ENCODE results near the gene ROPN1B. TPM values are rescaled to one million over a fixed set of nuclear protein-coding genes. Genes with fewer than 3 reads are reported as not detected.

ROPN1B gene
- total RNA-seq, 1 donor from 2014 or later, result not detected

- H3K27ac ChIP-seq (ENCODE audit: low read depth, low read length), result no peak overlapping the region
- H3K9me3 ChIP-seq (ENCODE audit: control insufficient read depth in 3 of 3, low read length in 3 of 3), result no peaks in the 10 kb centered on the region
- H3K4me3 ChIP-seq (ENCODE audit: low read length in 3 of 3), result no peak overlapping the region
- H3K27me3 ChIP-seq (ENCODE audit: control insufficient read depth in 3 of 3, insufficient read depth in 3 of 3, low read length in 3 of 3), result no peaks in the 10 kb centered on the region
- no peak overlapping the region for H3K9ac ChIP-seq (ENCODE audit: low read depth in 1 of 3, low read length in 3 of 3)
- H3K4me1 ChIP-seq (ENCODE audit: control insufficient read depth in 3 of 3, insufficient read depth in 3 of 3, low read length in 3 of 3), result peaks cover 6 to 9% (median 6%) of the 10 kb centered on the region in 3 donors
- H3K36me3 ChIP-seq (ENCODE audit: control insufficient read depth in 3 of 3, insufficient read depth in 3 of 3, low read length in 3 of 3), result peaks cover 26 to 39% (median 28%) of the 10 kb centered on the region in 3 donors
These were observed 35.2 kb downstream of the ROPN1B start for GRCh38 chr3:126004217-126004616.

- Histone ChIP-seq H3K4me1 (ENCODE audit: control insufficient read depth in 3 of 3, insufficient read depth in 3 of 3, low read length in 3 of 3) (peaks cover 6 to 9% (median 6%) of the 10 kb centered on the region in 3 donors), H3K36me3 (ENCODE audit: control insufficient read depth in 3 of 3, insufficient read depth in 3 of 3, low read length in 3 of 3) (peaks cover 26 to 40% (median 28%) of the 10 kb centered on the region in 3 donors), H3K9me3 (ENCODE audit: control insufficient read depth in 3 of 3, low read length in 3 of 3) (no peaks in the 10 kb centered on the region), H3K27ac (ENCODE audit: low read depth, low read length) (no peak overlapping the region), H3K27me3 (ENCODE audit: control insufficient read depth in 3 of 3, insufficient read depth in 3 of 3, low read length in 3 of 3) (no peaks in the 10 kb centered on the region), H3K4me3 (ENCODE audit: low read length in 3 of 3) (no peak overlapping the region), H3K9ac (ENCODE audit: low read depth in 1 of 3, low read length in 3 of 3) (no peak overlapping the region)
These were observed 35.7 kb downstream of the ROPN1B start for GRCh38 chr3:126004692-126005091.

GRCh38 chr3:126005951-126006350, 37.0 kb downstream of the ROPN1B start:
- Histone ChIP-seq H3K9ac (ENCODE audit: low read depth in 1 of 3, low read length in 3 of 3) (no peak overlapping the region), H3K4me3 (ENCODE audit: low read length in 3 of 3) (no peak overlapping the region), H3K36me3 (ENCODE audit: control insufficient read depth in 3 of 3, insufficient read depth in 3 of 3, low read length in 3 of 3) (peaks cover 32 to 46% (median 37%) of the 10 kb centered on the region in 3 donors), H3K9me3 (ENCODE audit: control insufficient read depth in 3 of 3, low read length in 3 of 3) (no peaks in the 10 kb centered on the region), H3K27ac (ENCODE audit: low read depth, low read length) (no peak overlapping the region), H3K4me1 (ENCODE audit: control insufficient read depth in 3 of 3, insufficient read depth in 3 of 3, low read length in 3 of 3) (peaks cover 6 to 9% (median 6%) of the 10 kb centered on the region in 3 donors), H3K27me3 (ENCODE audit: control insufficient read depth in 3 of 3, insufficient read depth in 3 of 3, low read length in 3 of 3) (no peaks in the 10 kb centered on the region)

- no peak overlapping the region for H3K9ac ChIP-seq (ENCODE audit: low read depth in 1 of 3, low read length in 3 of 3)
- H3K9me3 ChIP-seq (ENCODE audit: control insufficient read depth in 3 of 3, low read length in 3 of 3), result no peaks in the 10 kb centered on the region
- H3K36me3 ChIP-seq (ENCODE audit: control insufficient read depth in 3 of 3, insufficient read depth in 3 of 3, low read length in 3 of 3), result peaks cover 41 to 59% (median 51%) of the 10 kb centered on the region in 3 donors
- H3K4me3 ChIP-seq (ENCODE audit: low read length in 3 of 3), result no peak overlapping the region
- H3K27me3 ChIP-seq (ENCODE audit: control insufficient read depth in 3 of 3, insufficient read depth in 3 of 3, low read length in 3 of 3), result no peaks in the 10 kb centered on the region
- H3K4me1 ChIP-seq (ENCODE audit: control insufficient read depth in 3 of 3, insufficient read depth in 3 of 3, low read length in 3 of 3), result peaks cover 6 to 9% (median 6%) of the 10 kb centered on the region in 3 donors
- H3K27ac ChIP-seq (ENCODE audit: low read depth, low read length), result no peak overlapping the region
These were observed 39.2 kb downstream of the ROPN1B start for GRCh38 chr3:126008219-126008618.

- Histone ChIP-seq H3K9me3 (ENCODE audit: control insufficient read depth in 3 of 3, low read length in 3 of 3) (no peaks in the 10 kb centered on the region), H3K36me3 (ENCODE audit: control insufficient read depth in 3 of 3, insufficient read depth in 3 of 3, low read length in 3 of 3) (peaks cover 47 to 63% (median 58%) of the 10 kb centered on the region in 3 donors), H3K9ac (ENCODE audit: low read depth in 1 of 3, low read length in 3 of 3) (no peak overlapping the region), H3K4me1 (ENCODE audit: control insufficient read depth in 3 of 3, insufficient read depth in 3 of 3, low read length in 3 of 3) (peaks cover 6 to 9% (median 6%) of the 10 kb centered on the region in 3 donors), H3K27ac (ENCODE audit: low read depth, low read length) (no peak overlapping the region), H3K27me3 (ENCODE audit: control insufficient read depth in 3 of 3, insufficient read depth in 3 of 3, low read length in 3 of 3) (no peaks in the 10 kb centered on the region), H3K4me3 (ENCODE audit: low read length in 3 of 3) (no peak overlapping the region)
These were observed 40.2 kb downstream of the ROPN1B start for GRCh38 chr3:126009181-126009580.

- Histone ChIP-seq H3K4me1 (ENCODE audit: control insufficient read depth in 3 of 3, insufficient read depth in 3 of 3, low read length in 3 of 3) (peaks cover 0 to 15% (median 9%) of the 10 kb centered on the region in 3 donors), H3K27me3 (ENCODE audit: control insufficient read depth in 3 of 3, insufficient read depth in 3 of 3, low read length in 3 of 3) (no peaks in the 10 kb centered on the region), H3K36me3 (ENCODE audit: control insufficient read depth in 3 of 3, insufficient read depth in 3 of 3, low read length in 3 of 3) (peaks cover 36 to 56% (median 42%) of the 10 kb centered on the region in 3 donors), H3K27ac (ENCODE audit: low read depth, low read length) (no peak overlapping the region), H3K9me3 (ENCODE audit: control insufficient read depth in 3 of 3, low read length in 3 of 3) (no peaks in the 10 kb centered on the region), H3K9ac (ENCODE audit: low read depth in 1 of 3, low read length in 3 of 3) (no peak overlapping the region), H3K4me3 (ENCODE audit: low read length in 3 of 3) (no peak overlapping the region)
These were observed 44.8 kb downstream of the ROPN1B start for GRCh38 chr3:126013751-126014156.

GRCh38 chr3:126014252-126014651, 45.3 kb downstream of the ROPN1B start:
- no peaks in the 10 kb centered on the region for H3K27me3 ChIP-seq (ENCODE audit: control insufficient read depth in 3 of 3, insufficient read depth in 3 of 3, low read length in 3 of 3)
- peaks cover 35 to 54% (median 37%) of the 10 kb centered on the region in 3 donors for H3K36me3 ChIP-seq (ENCODE audit: control insufficient read depth in 3 of 3, insufficient read depth in 3 of 3, low read length in 3 of 3)
- no peak overlapping the region for H3K27ac ChIP-seq (ENCODE audit: low read depth, low read length)
- H3K9ac ChIP-seq (ENCODE audit: low read depth in 1 of 3, low read length in 3 of 3), result no peak overlapping the region
- peaks cover 0 to 15% (median 9%) of the 10 kb centered on the region in 3 donors for H3K4me1 ChIP-seq (ENCODE audit: control insufficient read depth in 3 of 3, insufficient read depth in 3 of 3, low read length in 3 of 3)
- no peaks in the 10 kb centered on the region for H3K9me3 ChIP-seq (ENCODE audit: control insufficient read depth in 3 of 3, low read length in 3 of 3)
- no peak overlapping the region for H3K4me3 ChIP-seq (ENCODE audit: low read length in 3 of 3)

GRCh38 chr3:126015075-126015474, 46.1 kb downstream of the ROPN1B start:
- Histone ChIP-seq H3K27ac (ENCODE audit: low read depth, low read length) (no peak overlapping the region), H3K9me3 (ENCODE audit: control insufficient read depth in 3 of 3, low read length in 3 of 3) (no peaks in the 10 kb centered on the region), H3K27me3 (ENCODE audit: control insufficient read depth in 3 of 3, insufficient read depth in 3 of 3, low read length in 3 of 3) (no peaks in the 10 kb centered on the region), H3K9ac (ENCODE audit: low read depth in 1 of 3, low read length in 3 of 3) (no peak overlapping the region), H3K4me1 (ENCODE audit: control insufficient read depth in 3 of 3, insufficient read depth in 3 of 3, low read length in 3 of 3) (peaks cover 0 to 15% (median 9%) of the 10 kb centered on the region in 3 donors), H3K36me3 (ENCODE audit: control insufficient read depth in 3 of 3, insufficient read depth in 3 of 3, low read length in 3 of 3) (peaks cover 35 to 61% (median 36%) of the 10 kb centered on the region in 3 donors), H3K4me3 (ENCODE audit: low read length in 3 of 3) (no peak overlapping the region)

- no peak overlapping the region for H3K9ac ChIP-seq (ENCODE audit: low read depth in 1 of 3, low read length in 3 of 3)
- no peak overlapping the region for H3K4me3 ChIP-seq (ENCODE audit: low read length in 3 of 3)
- H3K4me1 ChIP-seq (ENCODE audit: control insufficient read depth in 3 of 3, insufficient read depth in 3 of 3, low read length in 3 of 3), result peaks cover 0 to 15% (median 9%) of the 10 kb centered on the region in 3 donors
- no peak overlapping the region for H3K27ac ChIP-seq (ENCODE audit: low read depth, low read length)
- H3K36me3 ChIP-seq (ENCODE audit: control insufficient read depth in 3 of 3, insufficient read depth in 3 of 3, low read length in 3 of 3), result peaks cover 25 to 56% (median 31%) of the 10 kb centered on the region in 3 donors
- H3K27me3 ChIP-seq (ENCODE audit: control insufficient read depth in 3 of 3, insufficient read depth in 3 of 3, low read length in 3 of 3), result no peaks in the 10 kb centered on the region
- no peaks in the 10 kb centered on the region for H3K9me3 ChIP-seq (ENCODE audit: control insufficient read depth in 3 of 3, low read length in 3 of 3)
These were observed 47.6 kb downstream of the ROPN1B start for GRCh38 chr3:126016616-126017015.

- Histone ChIP-seq H3K4me3 (ENCODE audit: low read length in 3 of 3) (no peak overlapping the region), H3K4me1 (ENCODE audit: control insufficient read depth in 3 of 3, insufficient read depth in 3 of 3, low read length in 3 of 3) (peaks cover 0 to 15% (median 9%) of the 10 kb centered on the region in 3 donors), H3K9me3 (ENCODE audit: control insufficient read depth in 3 of 3, low read length in 3 of 3) (no peaks in the 10 kb centered on the region), H3K27ac (ENCODE audit: low read depth, low read length) (no peak overlapping the region), H3K9ac (ENCODE audit: low read depth in 1 of 3, low read length in 3 of 3) (peak overlapping the region in 1 of 3 donors; percentile 40), H3K27me3 (ENCODE audit: control insufficient read depth in 3 of 3, insufficient read depth in 3 of 3, low read length in 3 of 3) (no peaks in the 10 kb centered on the region), H3K36me3 (ENCODE audit: control insufficient read depth in 3 of 3, insufficient read depth in 3 of 3, low read length in 3 of 3) (peaks cover 23 to 55% (median 28%) of the 10 kb centered on the region in 3 donors)
These were observed 48.4 kb downstream of the ROPN1B start for GRCh38 chr3:126017362-126017761.
